Endothelial cell of umbilical vein (primary cell): ENCODE measurements around the gene CENPW. TPM values are rescaled to one million over a fixed set of nuclear protein-coding genes. Genes with fewer than 3 reads are reported as not detected.

Source experiments
- BruUV-seq: library from RNA; stranded (reverse); fragments of 400-500 nt; replicated peaks from 2 replicates; lab custom pipeline; 2021; lab: Mats Ljungman, UMichigan
- CTCF ChIA-PET: fragments of 300-600, 350-600 bp; sonication (Branson Sonifier 250); formaldehyde crosslinking; loops from one replicate; lab custom pipeline; 2021; ENCODE audit warnings: antibody characterized with exemption, inconsistent platforms; lab: Charles Lee
- POLR2A ChIA-PET: fragments of 300-600, 350-600 bp; sonication (Branson Sonifier 250); formaldehyde crosslinking; loops from one replicate; lab custom pipeline; 2021; ENCODE audit warnings: antibody characterized with exemption, inconsistent platforms; lab: Charles Lee
- DNase-seq: peaks from one replicate; pipeline ENCODE4 v3.0.0-alpha.2; 2011; ENCODE audit warnings: low read depth, low spot score
- FAIRE-seq: peaks from 2 replicates; lab custom pipeline; 2011; peaks lifted over from hg19 to GRCh38; lab: Jason Lieb, UNC
- H2AFZ ChIP-seq: 2 replicates; pipeline ENCODE4 v1.6.0; 2012; ENCODE audit warnings: low read depth, low read length, control low read depth, inconsistent platforms
- H3K27ac ChIP-seq: 2 replicates; pipeline ENCODE4 v1.5.1; 2011; ENCODE audit warnings: low read depth, mild to moderate bottlenecking, control low read depth, low read length, moderate library complexity; ENCODE audit not compliant: insufficient read depth
- H3K27me3 ChIP-seq, 2 experiments: 2 replicates each; pipeline versions ENCODE4 v1.6.0 to v1.6.1; 2011; ENCODE audit warnings: low read length in 2 of 2, mixed read lengths in 1 of 2; ENCODE audit not compliant: control insufficient read depth in 2 of 2, insufficient read depth in 2 of 2
- H3K36me3 ChIP-seq, 2 experiments: 2 replicates in 1 of 2; 3 replicates in 1 of 2; pipeline ENCODE4 v1.5.1; 2011; ENCODE audit warnings: low read length in 2 of 2, mild to moderate bottlenecking in 1 of 2, moderate library complexity in 1 of 2; ENCODE audit not compliant: control insufficient read depth in 2 of 2, insufficient read depth in 2 of 2; ENCODE audit errors: extremely low read depth in 1 of 2
- H3K4me1 ChIP-seq: 3 replicates; pipeline ENCODE4 v1.5.1; 2011; ENCODE audit warnings: mild to moderate bottlenecking, low read length; ENCODE audit not compliant: control insufficient read depth, insufficient read depth; ENCODE audit errors: extremely low read depth
- H3K4me2 ChIP-seq: 2 replicates; pipeline ENCODE4 v1.6.1; 2011; ENCODE audit warnings: low read length, control low read depth, mixed read lengths; ENCODE audit not compliant: insufficient read depth
- H3K4me3 ChIP-seq, 3 experiments: fragments of 200-600 bp in 1 of 3; sonication (generic), shearing (Covaris generic) in 1 of 3; replicated peaks in 1 of 3; 2 replicates each; pipeline ENCODE4 v1.5.1; 2011 to 2016; ENCODE audit warnings: control low read depth in 3 of 3, low read length in 3 of 3, mild to moderate bottlenecking in 2 of 3, inconsistent platforms in 1 of 3, low read depth in 1 of 3, moderate library complexity in 1 of 3; ENCODE audit not compliant: insufficient read depth in 1 of 3
- H3K79me2 ChIP-seq: 2 replicates; pipeline ENCODE4 v1.6.0; 2012; ENCODE audit warnings: low read length, inconsistent platforms; ENCODE audit not compliant: control insufficient read depth, insufficient read depth
- H3K9ac ChIP-seq: replicated peaks from 2 replicates; pipeline ENCODE3; 2011; ENCODE audit warnings: low read length, control low read depth; ENCODE audit not compliant: insufficient read depth; ENCODE audit errors: extremely low read depth
- H3K9me1 ChIP-seq: replicated peaks from 3 replicates; pipeline ENCODE4 v1.6.0; 2011; ENCODE audit warnings: mild to moderate bottlenecking, low read length; ENCODE audit not compliant: control insufficient read depth, insufficient read depth; ENCODE audit errors: extremely low read depth
- H3K9me3 ChIP-seq: replicated peaks from 2 replicates; pipeline ENCODE4 v1.5.1; 2012; ENCODE audit warnings: low read length, inconsistent platforms; ENCODE audit not compliant: control insufficient read depth, insufficient read depth
- H4K20me1 ChIP-seq: replicated peaks from 2 replicates; pipeline ENCODE3; 2011; ENCODE audit warnings: mild to moderate bottlenecking, low read length; ENCODE audit not compliant: control insufficient read depth, insufficient read depth; ENCODE audit errors: extremely low read depth
- CTCF ChIP-seq, 2 donors: IDR thresholded peaks; 1 replicate in 1 of 2; 2 replicates in 1 of 2; pipeline ENCODE4 v1.5.1; 2011; ENCODE audit warnings: low read length in 2 of 2, mild to moderate bottlenecking in 2 of 2, moderate library complexity in 2 of 2, control low read depth in 1 of 2, inconsistent platforms in 1 of 2, low read depth in 1 of 2; ENCODE audit not compliant: insufficient read depth in 1 of 2; ENCODE audit errors: extremely low read depth in 1 of 2
- EZH2 ChIP-seq: IDR thresholded peaks from 2 replicates; pipeline ENCODE4 v1.6.1; 2012; ENCODE audit warnings: borderline replicate concordance, low read depth, mild to moderate bottlenecking, moderate library complexity, low read length, inconsistent platforms; ENCODE audit not compliant: severe bottlenecking
- FOS ChIP-seq: IDR thresholded peaks from 2 replicates; pipeline ENCODE4 v1.6.1; 2011; ENCODE audit warnings: mild to moderate bottlenecking, low read length, moderate library complexity, borderline replicate concordance; ENCODE audit not compliant: insufficient read depth
- GATA2 ChIP-seq: IDR thresholded peaks from 2 replicates; pipeline ENCODE4 v1.7.0; 2011; ENCODE audit warnings: low read depth, mild to moderate bottlenecking, moderate library complexity, mixed read lengths, low read length; ENCODE audit not compliant: insufficient read length, insufficient read depth
- JUN ChIP-seq: IDR thresholded peaks from 2 replicates; pipeline ENCODE4 v1.6.1; 2011; ENCODE audit warnings: borderline replicate concordance, low read depth; ENCODE audit not compliant: insufficient read length, insufficient read depth
- MAX ChIP-seq: IDR thresholded peaks from 2 replicates; pipeline ENCODE4 v1.6.1; 2011; ENCODE audit not compliant: insufficient read depth, insufficient read length
- MYC ChIP-seq: IDR thresholded peaks from one replicate; pipeline ENCODE4 v1.6.1; 2011; ENCODE audit warnings: mild to moderate bottlenecking, low read depth, low read length
- POLR2A ChIP-seq: IDR thresholded peaks from 2 replicates; pipeline ENCODE4 v1.6.1; 2012; ENCODE audit warnings: low read depth, mild to moderate bottlenecking, control low read depth, low read length
- POLR2AphosphoS5 ChIP-seq: IDR thresholded peaks from 2 replicates; pipeline ENCODE4 v1.6.1; 2012; ENCODE audit warnings: low read depth, mild to moderate bottlenecking, control low read depth, low read length, moderate library complexity; ENCODE audit not compliant: insufficient read depth
- dilution Hi-C: fragments of 300-500 bp; cut with MboI; formaldehyde crosslinking; loops from one replicate; pipeline ENCODE4 v1.15.0; 2019; ENCODE audit warnings: low sequenced_read_pairs; ENCODE audit not compliant: extremely low pct_ligation_motif_present
- intact Hi-C: fragments of 100-400 bp; cut with micrococcal nuclease; formaldehyde crosslinking; loops from one replicate; pipeline ENCODE4 v1.10.0; 2022
- polyA plus RNA-seq, 4 experiments: library from polyadenylated mRNA; depleted of rRNA in 3 of 4; stranded (reverse) in 3 of 4; unstranded in 1 of 4; fragments of >200 nt; gene quantifications; 2 replicates each; pipeline versions ENCODE4 v1.2.1 to v1.2.3, GENCODE V29; 2011 to 2012; ENCODE audit warnings: missing spikeins in 1 of 4
- total RNA-seq: library from RNA; stranded (reverse); gene quantifications from 2 replicates; pipeline ENCODE4 v1.2.3, GENCODE V29; 2021

CENPW gene
- total and polyA plus RNA-seq, 2 donors (not counting 3 experiments of a cell fraction or from before 2014, with no cell fraction given) = 16.9 to 85.8 TPM

- intact Hi-C loops = no loop called here
- no peak overlapping the region for H2AFZ ChIP-seq
- H3K36me3 ChIP-seq = no peaks in the 10 kb centered on the region
- H3K27ac ChIP-seq = no peak overlapping the region
- CTCF ChIA-PET = no interaction called here
- no peak for FAIRE-seq
- dilution Hi-C loops = no loop called here
- BruUV-seq = no TSS peak
- H3K9me3 ChIP-seq = no peaks in the 10 kb centered on the region
- DNase-seq = no peak
- no peaks in the 10 kb centered on the region for H3K27me3 ChIP-seq
- no peaks in the 10 kb centered on the region for H3K4me1 ChIP-seq
- H3K9me1 ChIP-seq = no peaks in the 10 kb centered on the region
- H3K4me3 ChIP-seq = no peak overlapping the region
- POLR2A ChIA-PET = no interaction called here
- H3K79me2 ChIP-seq = no peaks in the 10 kb centered on the region
- no peak overlapping the region for H3K4me2 ChIP-seq
- no peaks in the 10 kb centered on the region for H4K20me1 ChIP-seq
- H3K9ac ChIP-seq = no peak overlapping the region
- no peak for TF ChIP-seq POLR2AphosphoS5
- TF ChIP-seq CTCF (IDR thresholded peaks at IDR 0.05; ENCODE audit: extremely low read depth in 1 of 2, insufficient read depth in 1 of 2, low read depth in 1 of 2, low read length in 2 of 2) = no peak
- no peak for TF ChIP-seq EZH2
- TF ChIP-seq MYC = no peak
- no peak for TF ChIP-seq POLR2A
- TF ChIP-seq FOS = no peak
- TF ChIP-seq MAX = no peak
- no peak for TF ChIP-seq JUN
- TF ChIP-seq GATA2 = no peak
These were observed 36.8 kb downstream of the CENPW start for GRCh38 chr6:126376682-126377081.
